WTC11 (cell line): ENCODE results near the gene IP6K3.

Source experiments
- CTCF ChIP-seq: fragments of 200-600 bp; IDR thresholded peaks from 2 replicates; pipeline ENCODE4 v1.8.0; 2022; ENCODE audit warnings: antibody characterized with exemption
- HMGA2 ChIP-seq: fragments of 250-450 bp; sonication (Bioruptor Pico); IDR thresholded peaks from 2 replicates; pipeline ENCODE4 v1.4.0; 2021; ENCODE audit warnings: mild to moderate bottlenecking, moderate library complexity
- HMGXB4 ChIP-seq: sonication (generic); formaldehyde crosslinking; IDR thresholded peaks from 2 replicates; pipeline ENCODE4 v1.8.1; 2023; ENCODE audit warnings: mild to moderate bottlenecking, moderate library complexity, missing genetic modification reagents
- MAX ChIP-seq: sonication (generic); formaldehyde crosslinking; IDR thresholded peaks from 2 replicates; pipeline ENCODE4 v1.8.0; 2022; ENCODE audit warnings: mild to moderate bottlenecking, missing genetic modification reagents
- NFE2L1 ChIP-seq: sonication (generic); formaldehyde crosslinking; IDR thresholded peaks from 2 replicates; pipeline ENCODE4 v1.8.1; 2023; ENCODE audit warnings: missing genetic modification reagents
- NR3C1 ChIP-seq: sonication (generic); formaldehyde crosslinking; conservative IDR thresholded peaks from 2 replicates; pipeline ENCODE4 v1.8.1; 2023; ENCODE audit warnings: low read depth, mild to moderate bottlenecking, missing genetic modification reagents
- TCF7 ChIP-seq: sonication (generic); formaldehyde crosslinking; IDR thresholded peaks from 2 replicates; pipeline ENCODE4 v1.8.0; 2022; ENCODE audit warnings: mild to moderate bottlenecking, low read depth, missing genetic modification reagents, moderate library complexity
- USF1 ChIP-seq: sonication (generic); formaldehyde crosslinking; IDR thresholded peaks from 2 replicates; pipeline ENCODE4 v1.8.0; 2022; ENCODE audit warnings: mild to moderate bottlenecking, missing genetic modification reagents

GRCh38 chr6:33746651-33747100 is at the start of gene IP6K3:
- TF ChIP-seq CTCF, result no peak
- no peak for TF ChIP-seq NR3C1
- TF ChIP-seq USF1 (CRISPR knock-in tag), result no peak
- no peak for TF ChIP-seq HMGA2 (CRISPR knock-in tag)
- no peak for TF ChIP-seq NFE2L1 (CRISPR knock-in tag)
- no peak for TF ChIP-seq TCF7 (CRISPR knock-in tag)
- no peak for TF ChIP-seq HMGXB4 (CRISPR knock-in tag)
- no peak for TF ChIP-seq MAX (CRISPR knock-in tag)
